Stimulated activated CD4-positive, alpha-beta T cell treated with anti-CD3 and anti-CD28 coated beads, Interleukin-12 subunit alpha, Interleukin-12 subunit beta, amount 100 ng/mL, for 24 hours (primary cell): ENCODE measurements around the gene CADM1.

Source experiments
- DNase-seq, 2 experiments: peaks; one replicate each; pipeline ENCODE4 v3.0.0-alpha.2; 2020; ENCODE audit warnings: low read depth in 2 of 2

The CADM1 gene

DNA sequence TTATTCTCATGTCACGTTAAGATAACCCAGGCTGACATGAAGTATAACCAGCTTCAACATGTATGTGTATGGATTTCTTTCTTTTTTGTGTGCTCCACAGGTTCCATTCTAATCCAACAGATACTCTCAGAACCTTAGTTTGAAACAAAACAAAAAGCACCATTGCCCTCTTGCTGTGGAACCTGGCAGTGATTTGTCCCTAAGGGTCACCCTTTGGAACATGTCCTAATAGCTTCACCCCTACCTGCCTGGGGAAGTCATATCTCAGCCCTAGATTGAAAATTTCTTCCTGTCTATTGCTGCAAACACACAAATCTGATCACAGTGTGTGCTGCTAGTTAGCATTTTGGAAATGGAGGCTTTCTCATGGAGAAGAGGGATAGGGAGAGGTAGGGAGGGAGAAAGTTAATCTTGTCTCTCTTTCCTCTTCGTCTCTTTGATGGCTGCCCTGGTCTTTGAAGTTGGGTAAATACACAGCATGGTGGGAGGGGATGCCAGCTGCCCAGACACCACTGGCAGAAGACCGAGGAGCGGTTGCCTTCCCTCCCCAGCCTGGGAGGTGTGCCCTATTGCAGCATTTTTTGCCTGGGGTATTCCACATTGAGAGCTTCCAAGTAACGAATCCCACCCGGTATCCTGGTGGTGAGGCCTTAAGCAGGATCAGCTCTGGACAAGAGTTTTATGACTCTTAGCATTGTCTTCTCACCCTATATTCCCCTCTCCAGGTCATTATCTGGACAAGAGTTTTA is 11.6 kb upstream of the CADM1 start:
- no peak for DNase-seq

- no peak for DNase-seq
Observed at GRCh38 chr11:115506954-115507675, 2.9 kb upstream of the CADM1 start.

DNA sequence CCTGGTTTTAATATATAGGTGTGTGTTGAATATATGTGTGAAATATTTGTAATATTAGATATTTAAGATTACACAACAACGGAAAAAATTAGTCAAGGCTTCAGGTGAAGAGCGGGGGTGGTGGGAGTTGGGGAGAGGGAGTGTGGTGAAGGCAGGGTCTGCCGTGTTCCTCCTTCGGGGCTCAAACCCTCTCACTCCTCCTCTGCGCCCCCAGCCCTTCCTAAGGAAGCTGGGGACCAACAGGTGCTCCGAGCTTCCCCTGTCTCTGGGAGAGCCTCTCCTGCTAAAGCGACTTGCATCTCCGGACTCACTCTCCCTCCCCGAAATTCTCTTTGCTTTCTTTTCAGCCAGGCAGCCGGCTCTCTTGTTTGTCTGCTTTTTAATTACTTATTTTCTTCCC is 960 bp upstream of the CADM1 start:
- no peak for DNase-seq

GRCh38 chr11:115503886-115504275 is 334 bp downstream of the CADM1 start:
- no peak for DNase-seq

GRCh38 chr11:115503083-115503885 is 931 bp downstream of the CADM1 start:
- DNase-seq, result peak in 1 of 2 experiments; percentile 6

- no peak for DNase-seq
Observed at GRCh38 chr11:115502636-115503082, 1.6 kb downstream of the CADM1 start.

DNA sequence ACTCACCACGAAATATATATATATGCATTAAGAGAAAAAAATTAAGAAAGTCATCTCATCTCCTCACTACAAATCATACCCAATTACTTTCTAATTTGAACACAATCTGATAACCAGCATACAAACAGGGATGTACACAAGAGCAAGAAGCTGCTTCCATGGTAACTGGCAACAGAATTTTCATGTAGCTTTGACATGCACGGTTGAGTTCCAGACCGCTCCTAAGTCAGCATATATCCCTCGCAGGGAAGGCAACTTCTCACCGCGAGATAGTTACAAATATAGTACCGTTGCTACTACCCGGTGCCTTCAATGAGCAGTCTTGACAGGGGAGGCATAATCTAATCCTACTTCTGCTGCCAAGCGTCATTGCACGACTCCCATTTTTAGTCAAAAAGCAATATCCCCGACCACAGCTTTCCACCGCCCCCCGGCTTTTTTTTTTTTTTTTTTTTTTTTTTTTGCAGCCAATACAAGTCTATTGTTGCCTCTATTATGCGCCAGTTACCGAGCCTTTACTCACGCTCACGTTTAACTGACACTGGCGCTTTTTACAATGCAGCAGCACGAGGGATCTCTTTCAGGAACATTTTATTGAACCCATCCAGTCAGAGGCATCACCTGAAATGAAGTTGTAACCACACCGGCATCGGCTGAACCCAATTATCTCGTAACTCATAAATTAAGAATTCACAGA is 2.2 kb downstream of the CADM1 start:
- DNase-seq, result no peak

- no peak for DNase-seq
Observed at GRCh38 chr11:115501502-115501892, 2.7 kb downstream of the CADM1 start.

DNA sequence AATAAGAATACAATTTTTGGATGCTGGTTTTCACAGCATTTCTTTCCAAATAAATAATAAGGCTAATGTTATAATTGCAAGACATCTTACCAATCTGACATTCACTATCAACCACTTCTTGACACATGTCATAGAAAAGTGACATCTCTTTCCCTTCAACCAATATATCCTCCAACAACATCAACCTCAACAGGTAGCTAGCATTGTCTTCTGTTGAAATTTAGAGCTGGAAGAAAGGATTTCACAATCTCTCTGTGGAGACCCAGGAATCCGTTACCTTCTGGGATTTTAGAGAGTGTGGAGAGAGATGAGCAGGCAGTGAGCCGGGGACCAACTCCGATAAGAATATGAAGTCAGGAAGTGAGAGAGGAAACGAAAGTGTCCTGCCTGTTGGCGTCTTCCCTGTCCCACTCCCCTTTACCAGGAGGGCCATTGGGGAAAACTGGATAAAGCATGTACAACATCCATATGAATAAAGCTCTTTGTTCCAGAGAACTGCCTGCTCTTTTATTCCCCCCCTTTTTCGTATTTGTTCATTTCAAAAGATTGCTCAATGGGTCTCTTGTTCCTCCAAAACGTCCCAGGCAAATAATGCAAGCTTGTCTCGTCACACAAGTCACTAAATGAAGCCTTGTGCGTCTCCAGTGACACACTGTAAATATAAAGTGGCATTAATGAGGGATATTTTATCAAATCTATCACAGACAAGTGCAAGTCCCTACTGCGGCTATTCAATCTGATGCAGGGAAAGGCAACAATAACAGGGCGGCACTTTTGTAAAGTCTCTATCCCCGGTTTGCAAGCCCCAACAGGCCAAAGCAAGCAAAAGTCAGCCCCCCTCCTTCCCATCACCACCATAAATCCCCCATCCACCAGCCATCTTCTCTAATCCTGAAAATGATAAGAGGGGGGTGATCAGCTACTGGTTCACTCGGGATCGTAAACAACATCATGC is 3.4 kb downstream of the CADM1 start:
- no peak for DNase-seq

GRCh38 chr11:115499891-115500290 is 4.3 kb downstream of the CADM1 start:
- DNase-seq, result no peak

DNA sequence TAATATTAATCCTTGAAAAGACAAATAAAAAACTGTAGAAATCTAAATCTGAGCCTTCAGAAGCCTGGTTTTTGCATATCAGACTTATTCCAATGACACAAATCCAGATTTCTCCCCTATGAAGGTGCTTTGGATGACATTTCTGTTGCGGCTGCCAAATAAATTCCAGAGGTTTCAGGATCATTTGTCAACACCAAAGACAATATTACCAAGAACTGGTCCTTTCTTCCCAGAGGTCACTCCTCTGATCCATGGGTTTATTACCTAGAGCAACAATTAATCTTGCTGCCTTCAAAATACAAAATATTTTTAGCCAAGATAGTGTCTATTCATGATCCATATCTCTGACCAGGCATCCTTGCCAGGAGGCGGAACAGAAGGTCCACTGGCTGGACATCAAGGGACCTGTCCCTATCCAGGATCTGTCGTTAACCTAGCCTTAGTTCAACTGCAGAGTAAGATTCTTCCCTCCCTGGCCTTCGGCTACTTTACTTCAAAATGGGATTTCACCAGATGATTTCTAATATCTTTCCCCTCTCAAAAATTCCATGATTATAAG is 4.9 kb downstream of the CADM1 start:
- no peak for DNase-seq

DNA sequence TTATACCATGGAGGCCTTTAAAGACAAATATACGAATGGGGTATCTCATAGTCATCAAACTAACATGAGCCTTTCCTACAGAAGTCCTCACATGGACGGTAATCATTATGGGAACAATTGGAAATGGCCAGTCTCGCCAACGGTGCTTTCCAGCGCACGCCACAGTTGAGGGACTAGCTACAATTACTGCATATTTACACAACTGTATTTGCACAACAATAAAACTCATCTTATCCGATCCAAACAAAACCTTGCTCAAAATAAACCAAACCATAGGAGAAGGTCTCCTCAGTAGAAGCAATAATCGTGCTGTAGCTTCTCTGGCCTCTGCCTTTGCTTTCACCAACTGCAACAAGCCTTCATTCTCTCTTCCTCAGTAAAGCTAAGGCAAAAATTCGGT is 5.9 kb downstream of the CADM1 start:
- no peak for DNase-seq

DNA sequence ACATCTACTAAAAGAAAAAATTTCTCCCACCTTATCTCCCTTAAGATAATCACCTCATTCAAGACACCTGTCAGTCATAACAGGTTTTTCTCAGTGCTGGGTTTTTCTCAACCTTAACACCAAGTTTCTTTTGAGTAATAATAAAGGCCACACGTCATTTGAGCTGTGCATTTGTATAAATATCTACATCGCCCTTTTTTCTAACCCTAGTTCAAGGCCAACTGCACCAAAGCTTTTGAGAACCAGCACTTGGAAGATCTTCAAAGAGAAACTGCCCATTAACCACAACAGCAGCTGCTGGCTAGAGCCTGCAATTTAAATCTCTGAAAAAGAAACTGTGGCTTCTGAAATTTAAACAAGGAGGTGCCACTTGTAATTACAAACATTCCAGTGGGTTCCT is 6.9 kb downstream of the CADM1 start:
- DNase-seq, result no peak

DNA sequence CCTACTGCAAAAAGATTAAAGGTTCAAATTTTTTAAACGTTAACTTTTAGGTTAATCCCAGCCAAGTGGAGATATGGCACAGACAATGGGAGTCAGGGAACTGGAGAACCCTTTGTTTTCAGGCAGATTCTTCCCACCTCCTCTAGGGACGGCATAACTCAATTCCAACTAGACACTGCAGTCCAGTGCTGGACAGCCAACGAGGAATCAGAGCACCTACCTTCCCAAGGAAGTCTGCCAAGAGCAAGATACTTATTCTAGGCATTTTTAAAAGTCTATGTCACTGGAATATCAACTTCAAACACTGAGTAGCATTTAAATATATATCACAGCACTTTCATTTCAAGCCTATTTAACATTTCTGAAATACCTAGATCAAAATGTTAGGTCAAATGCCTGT is 7.3 kb downstream of the CADM1 start:
- no peak for DNase-seq

GRCh38 chr11:115493905-115494304 is 10.3 kb downstream of the CADM1 start:
- DNase-seq, result no peak

GRCh38 chr11:115493488-115493887 is 10.7 kb downstream of the CADM1 start:
- DNase-seq, result no peak

DNA sequence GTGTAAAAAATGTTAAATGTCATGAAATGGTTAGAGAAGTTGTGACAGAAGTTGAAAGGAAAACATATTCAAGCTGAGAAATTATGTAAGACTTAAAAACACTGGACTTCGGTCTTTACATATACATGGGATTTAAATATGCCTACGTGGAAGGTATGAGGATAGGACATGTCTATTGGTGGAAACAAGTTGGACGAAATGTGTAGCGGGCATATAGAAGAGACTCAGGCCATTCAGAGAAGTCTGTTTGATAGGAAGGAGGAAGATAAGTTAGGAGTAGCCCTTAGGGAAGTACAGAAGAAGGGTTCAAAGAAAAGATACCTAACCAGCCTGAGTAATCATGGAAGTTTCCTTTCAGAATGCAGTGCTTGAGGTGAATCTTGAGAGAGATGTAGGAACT is 14.7 kb downstream of the CADM1 start:
- DNase-seq, result no peak

- no peak for DNase-seq
Observed at GRCh38 chr11:115488945-115489344, 15.3 kb downstream of the CADM1 start.

GRCh38 chr11:115481528-115481927 is 22.7 kb downstream of the CADM1 start:
- DNase-seq, result no peak

- no peak for DNase-seq
Observed at GRCh38 chr11:115480611-115481010, 23.6 kb downstream of the CADM1 start.
